Spleen (tissue), 11 donors: ENCODE data around the gene ZDHHC14. TPM values are rescaled to one million over a fixed set of nuclear protein-coding genes. Genes with fewer than 3 reads are reported as not detected.

Experiments
- DNase-seq: peaks from one replicate; pipeline ENCODE4 v3.0.0-alpha.2; 2020
- H3K27ac ChIP-seq, 8 donors: fragments of 200-600 bp; sonication (generic) in 7 of 8; 1 replicate in 4 of 8; 2 replicates in 4 of 8; pipeline versions ENCODE4 v1.5.0 to v1.8.0; 2016 to 2021; ENCODE audit warnings: inconsistent platforms in 4 of 8, mild to moderate bottlenecking in 4 of 8, moderate library complexity in 1 of 8
- H3K27me3 ChIP-seq, 7 donors: fragments of 200-600 bp; sonication (generic) in 6 of 7; replicated peaks in 1 of 7; 1 replicate in 4 of 7; 2 replicates in 3 of 7; pipeline versions ENCODE4 v1.5.0 to v1.8.0; 2016 to 2021; ENCODE audit warnings: inconsistent platforms in 3 of 7, mild to moderate bottlenecking in 1 of 7
- H3K36me3 ChIP-seq, 6 donors: fragments of 200-600 bp; sonication (generic) in 5 of 6; 1 replicate in 4 of 6; 2 replicates in 2 of 6; pipeline versions ENCODE4 v1.5.0 to v1.8.0; 2016 to 2021; ENCODE audit warnings: inconsistent platforms in 2 of 6
- H3K4me1 ChIP-seq, 6 donors: fragments of 200-600 bp; sonication (generic) in 5 of 6; 1 replicate in 3 of 6; 2 replicates in 3 of 6; pipeline versions ENCODE4 v1.5.0 to v1.8.0; 2016 to 2021; ENCODE audit warnings: inconsistent platforms in 3 of 6
- H3K4me3 ChIP-seq, 8 donors: fragments of 200-600 bp; sonication (generic) in 7 of 8; 1 replicate in 4 of 8; 2 replicates in 4 of 8; pipeline versions ENCODE4 v1.5.0 to v1.8.0; 2016 to 2021; ENCODE audit warnings: inconsistent platforms in 4 of 8, mild to moderate bottlenecking in 4 of 8, moderate library complexity in 2 of 8
- H3K9me3 ChIP-seq, 8 donors: fragments of 200-600 bp; sonication (generic) in 7 of 8; 1 replicate in 4 of 8; 2 replicates in 4 of 8; pipeline versions ENCODE4 v1.5.0 to v1.8.0; 2016 to 2021; ENCODE audit warnings: inconsistent platforms in 4 of 8
- POLR2A ChIP-seq, 3 donors: fragments of 450-650 bp; IDR thresholded peaks; one replicate each; pipeline ENCODE4 v1.5.1; 2017; ENCODE audit warnings: antibody characterized with exemption in 3 of 3, mild to moderate bottlenecking in 1 of 3
- POLR2AphosphoS5 ChIP-seq, 3 donors: sonication (generic); formaldehyde crosslinking; IDR thresholded peaks; one replicate each; pipeline ENCODE4 v1.5.1; 2017; ENCODE audit warnings: antibody characterized with exemption in 3 of 3
- WGBS, 5 donors: extraction: QIAGEN DNeasy Blood & Tissue Kit in 3 of 5; methylation state at CpG; one replicate each; pipeline versions ENCODE4 v1.1.5 to v1.1.7; 2013 to 2018; 5-methylcytosine and 5-hydroxymethylcytosine counted together
- intact Hi-C: fragments of 100-400 bp; cut with DNase I; formaldehyde crosslinking; loops from one replicate; pipeline ENCODE4 v1.15.0; 2023; ENCODE audit warnings: low total_unique reads
- polyA plus RNA-seq, 3 donors: library from polyadenylated mRNA; stranded (reverse); fragments of 200-250 nt; gene quantifications; one replicate each; pipeline ENCODE4 v1.2.1, GENCODE V29; 2013
- total RNA-seq, 7 donors: library from RNA; depleted of rRNA in 3 of 7; stranded (reverse); fragments of >200 nt in 3 of 7; fragmentation: NEBNext Ultra II Directional in 4 of 7; extraction: Animal tissue kit (Norgen Biotek cat#: 25700) in 4 of 7; gene quantifications; one replicate each; pipeline versions ENCODE4 v1.1.0 to v1.2.1, GENCODE V29; 2016 to 2021
- TF ChIP-seq, protein P1 (sequence below), 11 experiments: fragments of 200-600 bp in 7 of 11; fragments of 450-650 bp in 4 of 11; sonication (generic) in 4 of 11; IDR thresholded peaks in 8 of 11; conservative IDR thresholded peaks in 3 of 11; 1 replicate in 7 of 11; 2 replicates in 4 of 11; pipeline versions ENCODE4 v1.4.0 to v1.8.0; 2016 to 2021; ENCODE audit warnings: antibody characterized with exemption in 11 of 11, inconsistent platforms in 4 of 11, mild to moderate bottlenecking in 1 of 11
- donor health status: healthy with polysubstance abuse.
- donor health status: DM: no; HTN: no; CAD: no; lungs with moderate emphysema.
- donor health status: DM: no; HTN: no; CAD: no.
- donor health status: Bipolar disorder and iron deficiency.
- donor health status: healthy.
- donor health status: DM: no; HTN: no; CAD: no.
- donor health status: DM: yes; HTN: yes; CAD: no.

Gene ZDHHC14
- total and polyA plus RNA-seq, 10 donors: 7.8 to 18.2 (median 11.7) TPM

DNA sequence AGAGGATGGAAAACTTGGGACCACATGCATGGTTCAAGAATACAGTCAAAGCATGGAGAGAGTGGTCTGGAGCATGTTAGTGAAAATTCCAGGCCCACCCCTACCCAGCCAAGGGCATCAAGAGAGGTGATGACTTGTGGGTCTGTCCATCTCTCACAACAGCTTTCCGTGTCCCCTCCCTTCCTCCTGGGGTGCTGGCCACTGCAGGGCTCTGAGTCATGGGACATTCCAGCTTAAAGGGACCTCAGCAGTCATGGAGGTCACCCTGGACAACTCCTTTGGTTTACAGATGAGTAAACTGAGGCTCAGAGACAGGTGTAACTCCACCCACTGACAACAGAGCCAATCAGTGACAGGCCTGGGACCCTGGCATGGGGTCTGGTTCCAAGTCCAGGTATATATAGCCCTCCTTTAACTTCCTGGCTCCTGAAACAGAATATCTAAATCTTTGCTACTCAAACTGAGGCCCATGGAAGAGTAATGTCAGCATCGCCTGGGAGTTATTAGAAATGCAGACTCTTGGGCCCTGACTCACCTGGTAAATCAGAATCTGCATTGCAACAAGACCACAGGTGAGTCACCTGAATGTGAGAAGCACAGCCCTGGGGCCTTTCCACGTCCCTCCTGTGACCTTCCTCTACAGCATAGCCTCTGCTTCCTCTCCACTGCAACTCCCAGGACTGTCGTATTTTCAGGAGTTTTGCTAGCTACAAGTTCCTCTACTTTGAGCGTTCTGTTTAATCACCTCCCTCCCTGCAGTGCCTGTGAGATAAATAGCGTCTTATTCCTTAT is 170.2 kb downstream of the ZDHHC14 start:
- intact Hi-C loops: no loop called here
- H3K36me3 ChIP-seq: no peaks in the 10 kb centered on the region
- H3K27me3 ChIP-seq: no peaks in the 10 kb centered on the region
- DNase-seq: no peak
- peak overlapping the region in 5 of 8 donors; percentile 22 to 76 (median 64) for H3K27ac ChIP-seq
- TF ChIP-seq POLR2AphosphoS5 (IDR thresholded peaks at IDR 0.05) (no peak), POLR2A (IDR thresholded peaks at IDR 0.05) (no peak)
- TF ChIP-seq, protein P1, sequence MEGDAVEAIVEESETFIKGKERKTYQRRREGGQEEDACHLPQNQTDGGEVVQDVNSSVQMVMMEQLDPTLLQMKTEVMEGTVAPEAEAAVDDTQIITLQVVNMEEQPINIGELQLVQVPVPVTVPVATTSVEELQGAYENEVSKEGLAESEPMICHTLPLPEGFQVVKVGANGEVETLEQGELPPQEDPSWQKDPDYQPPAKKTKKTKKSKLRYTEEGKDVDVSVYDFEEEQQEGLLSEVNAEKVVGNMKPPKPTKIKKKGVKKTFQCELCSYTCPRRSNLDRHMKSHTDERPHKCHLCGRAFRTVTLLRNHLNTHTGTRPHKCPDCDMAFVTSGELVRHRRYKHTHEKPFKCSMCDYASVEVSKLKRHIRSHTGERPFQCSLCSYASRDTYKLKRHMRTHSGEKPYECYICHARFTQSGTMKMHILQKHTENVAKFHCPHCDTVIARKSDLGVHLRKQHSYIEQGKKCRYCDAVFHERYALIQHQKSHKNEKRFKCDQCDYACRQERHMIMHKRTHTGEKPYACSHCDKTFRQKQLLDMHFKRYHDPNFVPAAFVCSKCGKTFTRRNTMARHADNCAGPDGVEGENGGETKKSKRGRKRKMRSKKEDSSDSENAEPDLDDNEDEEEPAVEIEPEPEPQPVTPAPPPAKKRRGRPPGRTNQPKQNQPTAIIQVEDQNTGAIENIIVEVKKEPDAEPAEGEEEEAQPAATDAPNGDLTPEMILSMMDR (IDR thresholded peaks at IDR 0.05 in 8 of 11, conservative IDR thresholded peaks at IDR 0.05 in 3 of 11): no peak
- WGBS, 5 donors: 78 to 87% (median 83%) methylated on average over 6 of the region's 6 CpGs
- H3K4me1 ChIP-seq: peaks cover 23 to 49% (median 31%) of the 10 kb centered on the region in 6 donors
- no peak overlapping the region for H3K4me3 ChIP-seq
- H3K9me3 ChIP-seq: no peaks in the 10 kb centered on the region

DNA sequence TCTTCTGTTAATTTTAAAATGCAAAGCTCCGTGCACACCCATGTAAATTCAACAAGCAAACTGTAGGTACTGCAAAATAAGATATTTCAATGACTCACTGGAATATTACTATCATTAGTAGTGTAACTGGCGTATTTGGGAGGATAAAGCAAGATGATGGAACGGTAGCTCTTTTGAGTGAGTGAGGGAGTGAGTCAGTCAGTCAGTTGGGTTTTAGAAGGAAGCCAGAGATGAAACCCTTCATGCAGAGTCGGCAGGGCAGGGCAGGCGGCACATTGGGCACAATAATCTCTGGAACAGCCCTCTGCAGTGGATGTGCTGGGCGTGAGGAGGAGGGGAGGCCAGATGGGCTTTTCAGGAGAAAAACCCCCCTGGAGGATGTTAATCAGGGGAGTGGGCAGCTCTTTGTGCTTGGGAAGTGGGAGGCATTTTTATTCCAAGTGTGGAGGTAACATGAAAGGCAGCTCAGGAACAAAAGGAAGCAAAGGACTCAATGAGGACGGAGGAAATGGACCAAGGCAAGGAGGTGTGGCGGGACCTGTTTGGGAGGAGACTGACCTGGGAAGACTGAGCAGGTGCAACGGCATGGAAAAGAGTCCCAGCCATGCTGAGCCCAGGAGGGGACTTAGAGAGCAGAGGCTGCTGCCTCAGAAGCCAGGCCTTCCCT is 171.2 kb downstream of the ZDHHC14 start:
- 86 to 94% (median 92%) methylated on average over 9 of the region's 9 CpGs for WGBS, 5 donors
- H3K9me3 ChIP-seq: no peaks in the 10 kb centered on the region
- no peak overlapping the region for H3K27ac ChIP-seq
- no peaks in the 10 kb centered on the region for H3K27me3 ChIP-seq
- TF ChIP-seq POLR2A (IDR thresholded peaks at IDR 0.05) (no peak), POLR2AphosphoS5 (IDR thresholded peaks at IDR 0.05) (no peak)
- TF ChIP-seq, protein P1 (IDR thresholded peaks at IDR 0.05 in 8 of 11, conservative IDR thresholded peaks at IDR 0.05 in 3 of 11): no peak
- H3K36me3 ChIP-seq: no peaks in the 10 kb centered on the region
- H3K4me3 ChIP-seq: no peak overlapping the region
- intact Hi-C loops: no loop called here
- H3K4me1 ChIP-seq: peaks cover 26 to 56% (median 41%) of the 10 kb centered on the region in 6 donors
- no peak for DNase-seq

DNA sequence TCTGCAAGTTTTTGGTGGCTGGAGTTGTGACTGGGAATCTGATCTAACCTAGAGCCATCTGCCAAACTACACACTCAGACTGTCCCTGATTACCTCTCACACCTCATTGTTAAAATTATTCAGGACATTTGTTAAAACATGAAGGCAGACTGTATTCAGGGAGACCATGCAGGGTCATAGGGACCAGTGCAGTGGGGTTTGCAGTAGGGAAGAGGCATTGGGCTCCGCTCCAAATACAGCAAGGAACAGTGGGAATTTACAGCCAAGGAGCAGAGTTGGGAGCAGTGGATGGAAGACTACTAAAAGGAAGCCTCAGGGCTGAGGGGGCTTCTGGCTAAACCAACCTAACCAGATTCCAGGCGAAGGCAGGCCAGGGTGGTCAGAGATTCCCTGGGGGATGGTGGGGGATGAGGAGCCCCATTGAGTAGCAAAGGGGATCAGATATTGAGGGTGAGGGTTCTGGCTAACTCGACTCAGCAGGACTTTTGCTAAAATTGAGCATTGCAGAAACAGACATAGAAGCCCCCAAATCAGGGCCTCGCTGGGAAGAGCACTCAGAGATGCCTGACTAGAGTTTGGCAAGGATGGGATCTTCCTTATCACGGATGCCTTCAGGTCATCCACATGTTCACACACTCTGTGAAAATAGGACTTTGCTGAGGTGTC is 172.0 kb downstream of the ZDHHC14 start:
- WGBS, 5 donors: 88 to 92% (median 92%) methylated on average over 5 of the region's 5 CpGs
- Histone ChIP-seq H3K27ac (no peak overlapping the region), H3K27me3 (no peaks in the 10 kb centered on the region), H3K36me3 (no peaks in the 10 kb centered on the region), H3K4me3 (no peak overlapping the region), H3K9me3 (no peaks in the 10 kb centered on the region), H3K4me1 (peaks cover 26 to 63% (median 48%) of the 10 kb centered on the region in 6 donors)
- no peak for TF ChIP-seq POLR2A (IDR thresholded peaks at IDR 0.05)
- no peak for TF ChIP-seq POLR2AphosphoS5 (IDR thresholded peaks at IDR 0.05)
- TF ChIP-seq, protein P1 (IDR thresholded peaks at IDR 0.05 in 8 of 11, conservative IDR thresholded peaks at IDR 0.05 in 3 of 11): no peak
- DNase-seq: no peak
- intact Hi-C loops: no loop called here

DNA sequence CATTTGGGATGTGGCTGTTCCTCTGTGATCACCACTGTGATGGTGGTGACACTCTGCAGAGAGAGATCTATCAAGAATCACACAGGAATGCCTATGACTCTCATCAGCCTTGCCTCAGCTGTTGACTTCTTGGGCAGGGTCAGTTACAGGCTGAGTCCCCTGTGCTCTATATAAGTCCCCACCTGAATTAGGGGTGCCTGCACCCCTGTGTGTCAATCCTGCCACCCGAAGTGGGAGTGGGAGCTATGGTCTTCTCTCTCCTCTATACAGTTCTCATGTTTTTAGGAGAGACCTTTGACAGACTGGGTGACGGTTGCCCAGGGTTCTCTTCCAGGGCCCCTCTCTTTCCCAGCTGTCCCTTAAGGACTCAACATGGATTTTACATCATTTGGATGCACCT is 173.8 kb downstream of the ZDHHC14 start:
- intact Hi-C loops: no loop called here
- no peak for DNase-seq

More for the DNA sequence above, 173.8 kb downstream of the ZDHHC14 start:
- TF ChIP-seq POLR2AphosphoS5 (IDR thresholded peaks at IDR 0.05) (no peak), POLR2A (IDR thresholded peaks at IDR 0.05) (no peak)
- TF ChIP-seq, protein P1 (IDR thresholded peaks at IDR 0.05 in 8 of 11, conservative IDR thresholded peaks at IDR 0.05 in 3 of 11): no peak
- H3K4me1 ChIP-seq: peaks cover 15 to 68% (median 47%) of the 10 kb centered on the region in 6 donors
- no peaks in the 10 kb centered on the region for H3K9me3 ChIP-seq
- no peaks in the 10 kb centered on the region for H3K36me3 ChIP-seq
- H3K27ac ChIP-seq: no peak overlapping the region
- no peaks in the 10 kb centered on the region for H3K27me3 ChIP-seq
- whole genome bisulfite sequencing, 5 donors: 88 to 100% (median 96%) methylated on average over 2 of the region's 2 CpGs
- no peak overlapping the region for H3K4me3 ChIP-seq
